ENCODE measurements around the gene PSTK. TPM values are rescaled to one million over a fixed set of nuclear protein-coding genes. Genes with fewer than 3 reads are reported as not detected.

The PSTK gene
- total and polyA plus RNA-seq, 8 donors = 1.4 to 3.1 (median 2.2) TPM

DNA sequence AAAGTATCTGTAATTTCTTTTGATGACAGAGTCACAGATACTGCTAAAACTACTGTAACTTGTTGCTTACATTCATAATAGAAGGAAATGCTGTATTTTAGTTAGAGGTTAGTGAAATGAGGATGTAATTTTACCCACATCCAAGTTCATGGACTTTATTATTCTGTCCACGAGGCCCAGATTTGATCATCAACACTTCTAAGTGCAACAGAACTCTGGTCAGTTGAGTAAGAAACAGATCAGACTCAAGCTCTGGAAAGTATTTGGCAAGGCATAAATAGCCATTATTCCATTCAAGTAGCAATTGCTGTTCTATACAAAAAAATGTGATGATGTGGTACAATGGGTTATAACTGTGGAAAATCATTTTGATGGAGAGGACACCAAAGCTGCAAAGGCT is 50.9 kb downstream of the PSTK start:
- no peak overlapping the region for H3K27ac ChIP-seq
- intact Hi-C loops (cut with DNase I) = no loop called here
- H3K27me3 ChIP-seq = no peaks in the 10 kb centered on the region
- no peaks in the 10 kb centered on the region for H3K9me3 ChIP-seq
- ATAC-seq = no peak
- no peaks in the 10 kb centered on the region for H3K36me3 ChIP-seq
- no peak for DNase-seq
- H3K4me3 ChIP-seq = no peak overlapping the region
- H3K4me1 ChIP-seq = no peaks in the 10 kb centered on the region
- TF ChIP-seq, protein P1, sequence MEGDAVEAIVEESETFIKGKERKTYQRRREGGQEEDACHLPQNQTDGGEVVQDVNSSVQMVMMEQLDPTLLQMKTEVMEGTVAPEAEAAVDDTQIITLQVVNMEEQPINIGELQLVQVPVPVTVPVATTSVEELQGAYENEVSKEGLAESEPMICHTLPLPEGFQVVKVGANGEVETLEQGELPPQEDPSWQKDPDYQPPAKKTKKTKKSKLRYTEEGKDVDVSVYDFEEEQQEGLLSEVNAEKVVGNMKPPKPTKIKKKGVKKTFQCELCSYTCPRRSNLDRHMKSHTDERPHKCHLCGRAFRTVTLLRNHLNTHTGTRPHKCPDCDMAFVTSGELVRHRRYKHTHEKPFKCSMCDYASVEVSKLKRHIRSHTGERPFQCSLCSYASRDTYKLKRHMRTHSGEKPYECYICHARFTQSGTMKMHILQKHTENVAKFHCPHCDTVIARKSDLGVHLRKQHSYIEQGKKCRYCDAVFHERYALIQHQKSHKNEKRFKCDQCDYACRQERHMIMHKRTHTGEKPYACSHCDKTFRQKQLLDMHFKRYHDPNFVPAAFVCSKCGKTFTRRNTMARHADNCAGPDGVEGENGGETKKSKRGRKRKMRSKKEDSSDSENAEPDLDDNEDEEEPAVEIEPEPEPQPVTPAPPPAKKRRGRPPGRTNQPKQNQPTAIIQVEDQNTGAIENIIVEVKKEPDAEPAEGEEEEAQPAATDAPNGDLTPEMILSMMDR (IDR thresholded peaks at IDR 0.05) = no peak
- 89 to 93% methylated on average over 1 of the region's 1 CpG for WGBS, 2 donors
- FAIRE-seq = no peak

DNA sequence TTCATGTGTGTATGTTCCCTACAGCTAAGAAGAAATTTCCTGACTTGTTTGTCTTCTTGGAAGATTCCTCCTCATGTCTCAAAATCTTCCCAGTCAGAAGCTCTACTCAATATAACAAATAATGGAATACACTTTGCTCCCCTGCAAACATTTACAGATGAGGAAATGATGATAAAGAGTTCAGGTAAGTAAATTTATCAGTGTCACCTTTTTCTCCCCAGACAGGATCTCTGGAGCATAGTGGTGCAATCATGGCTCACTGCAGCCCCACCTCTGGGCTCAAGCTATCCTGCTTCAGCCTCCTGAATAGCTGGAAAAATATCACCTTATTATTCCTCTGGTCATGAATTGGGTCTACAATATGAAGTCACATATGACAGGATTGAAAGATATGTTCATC is 54.1 kb downstream of the PSTK start:
- FAIRE-seq = no peak

DNA sequence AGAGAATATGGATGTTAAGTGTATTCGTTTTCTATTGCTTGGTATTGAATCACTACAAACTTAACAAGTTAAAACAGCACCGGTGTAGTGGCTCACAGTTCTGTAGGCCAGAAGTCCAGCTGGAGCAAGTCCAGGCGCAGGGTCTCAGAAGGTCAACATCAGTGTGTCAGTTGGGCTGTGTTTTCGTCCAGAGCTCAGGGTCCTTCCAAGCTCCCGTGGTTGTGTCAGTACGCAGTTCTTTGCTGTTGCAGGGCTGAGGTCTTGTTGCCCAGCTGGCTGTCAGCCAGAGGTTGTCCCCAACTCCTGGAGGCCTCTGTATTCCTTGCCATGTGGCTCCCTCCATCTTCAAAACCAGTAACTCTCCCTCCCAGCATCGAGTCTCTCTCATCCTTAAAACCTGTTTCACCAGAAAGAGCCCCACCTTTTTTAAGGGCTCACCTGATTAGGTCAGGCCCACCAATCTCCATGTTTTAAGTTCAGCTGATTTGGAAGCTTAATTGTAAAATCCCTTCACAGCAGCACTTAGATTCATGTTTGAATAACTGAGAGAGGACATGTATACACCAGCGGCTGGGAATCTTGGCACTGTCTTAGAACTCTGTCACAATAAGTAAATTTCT is 55.4 kb downstream of the PSTK start:
- no peaks in the 10 kb centered on the region for H3K36me3 ChIP-seq

More for the DNA sequence above, 54.1 kb downstream of the PSTK start:
- H3K4me1 ChIP-seq = no peaks in the 10 kb centered on the region
- H3K9me3 ChIP-seq = no peaks in the 10 kb centered on the region
- intact Hi-C loops (cut with DNase I) = no loop called here
- H3K4me3 ChIP-seq = no peak overlapping the region
- H3K27ac ChIP-seq = no peak overlapping the region
- no peaks in the 10 kb centered on the region for H3K27me3 ChIP-seq
- DNase-seq (no peak), ATAC-seq (no peak)
- TF ChIP-seq, protein P1 (IDR thresholded peaks at IDR 0.05) = no peak
- no peaks in the 10 kb centered on the region for H3K36me3 ChIP-seq

DNA sequence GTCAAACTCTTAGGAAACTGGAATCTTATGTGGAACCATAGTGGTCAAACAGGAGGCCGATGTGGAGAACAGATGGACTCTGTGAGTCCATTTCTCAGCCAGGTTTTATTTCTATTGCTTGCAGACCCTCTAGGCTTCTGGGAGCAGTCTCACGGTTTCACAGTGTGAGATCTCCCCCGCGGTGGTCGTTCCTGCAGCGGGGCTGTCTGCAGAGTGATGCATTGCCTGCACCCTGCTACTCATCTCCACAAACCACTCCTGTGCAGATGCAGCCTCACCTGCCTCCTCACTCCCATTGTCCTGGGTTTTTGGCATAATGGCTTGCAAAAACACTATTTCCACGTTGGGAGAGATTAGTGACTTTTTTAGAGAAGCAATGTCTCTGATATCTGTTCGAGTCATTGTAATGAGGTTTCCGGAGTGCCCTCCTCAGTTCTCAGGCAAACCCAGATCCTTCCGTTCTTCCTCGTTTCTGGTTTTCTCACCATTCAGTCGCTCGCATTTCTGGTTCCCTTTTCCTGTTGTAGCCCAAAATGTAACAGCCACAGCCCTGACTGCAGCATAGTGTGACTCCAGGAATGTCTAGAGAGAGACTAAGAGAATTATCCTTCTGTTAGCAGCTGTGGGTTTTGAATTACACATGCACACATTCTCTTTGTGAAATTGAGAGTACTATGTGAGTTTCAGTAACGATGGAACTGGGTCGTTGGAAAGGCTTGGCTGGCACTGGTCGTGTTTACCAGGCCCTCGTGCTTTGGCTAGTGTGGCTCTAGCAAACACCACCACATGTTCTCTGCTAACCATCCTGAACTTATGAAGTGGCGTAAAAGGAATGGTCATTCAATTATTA is 58.8 kb downstream of the PSTK start:
- FAIRE-seq (no peak), DNase-seq (no peak)
- 75 to 76% methylated on average over 18 of the region's 18 CpGs for WGBS, 2 donors

More for the DNA sequence above, 55.4 kb downstream of the PSTK start:
- TF ChIP-seq, protein P1 (IDR thresholded peaks at IDR 0.05) = no peak
- ATAC-seq (no peak), FAIRE-seq (no peak), DNase-seq (no peak)
- 87 to 93% methylated on average over 8 of the region's 8 CpGs for WGBS, 2 donors
- Histone ChIP-seq H3K4me3 (no peak overlapping the region), H3K4me1 (no peaks in the 10 kb centered on the region), H3K27me3 (no peaks in the 10 kb centered on the region), H3K27ac (no peak overlapping the region), H3K9me3 (no peaks in the 10 kb centered on the region)
- intact Hi-C loops (cut with DNase I) = no loop called here

More for the DNA sequence above, 58.8 kb downstream of the PSTK start:
- peak in 2 of 4 donors; percentile 49 to 73 for ATAC-seq
- Histone ChIP-seq H3K4me1 (no peaks in the 10 kb centered on the region), H3K36me3 (peaks cover 0 to 2% (median 0%) of the 10 kb centered on the region in 3 donors), H3K4me3 (no peak overlapping the region), H3K27me3 (no peaks in the 10 kb centered on the region), H3K27ac (no peak overlapping the region), H3K9me3 (no peaks in the 10 kb centered on the region)
- intact Hi-C loops (cut with DNase I) = no loop called here
- TF ChIP-seq, protein P1 (IDR thresholded peaks at IDR 0.05) = no peak
